ENCODE measurements around the gene PREX1. TPM values are rescaled to one million over a fixed set of nuclear protein-coding genes. Genes with fewer than 3 reads are reported as not detected.

The PREX1 gene
- total and polyA plus RNA-seq, 4 donors, result 29.5 to 121 (median 69.3) TPM

GRCh38 chr20:48673507-48673906 is 154.3 kb downstream of the PREX1 start:
- H3K4me1 ChIP-seq (ENCODE audit: control insufficient read depth in 5 of 5, insufficient read depth in 5 of 5, low read length in 5 of 5), result peaks cover 0 to 12% (median 7%) of the 10 kb centered on the region in 5 donors
- H3K27me3 ChIP-seq (ENCODE audit: control insufficient read depth in 3 of 3, insufficient read depth in 3 of 3, low read length in 2 of 3), result peaks cover 0 to 4% (median 0%) of the 10 kb centered on the region in 3 donors
- no peaks in the 10 kb centered on the region for H3K9me3 ChIP-seq (ENCODE audit: control insufficient read depth in 4 of 4, insufficient read depth in 3 of 4, low read length in 3 of 4)
- H3K4me3 ChIP-seq, result no peak overlapping the region
- ATAC-seq (ENCODE audit: insufficient read depth, low FRiP score), result no peak
- 27 to 67% methylated on average over 4 of the region's 4 CpGs for WGBS, 2 donors
- H3K27ac ChIP-seq (ENCODE audit: low read depth in 1 of 2, low read length in 1 of 2), result no peak overlapping the region
- no peak for DNase-seq
- TF ChIP-seq CTCF (IDR thresholded peaks at IDR 0.05; ENCODE audit: control extremely low read depth, extremely low read depth), result no peak
- H3K36me3 ChIP-seq (ENCODE audit: control insufficient read depth in 4 of 4, insufficient read depth in 4 of 4, low read length in 4 of 4), result peaks cover 0 to 30% (median 0%) of the 10 kb centered on the region in 4 donors
- no peak overlapping the region for H3K9ac ChIP-seq (ENCODE audit: insufficient read depth in 1 of 2, low read length in 2 of 2)

- Histone ChIP-seq H3K27me3 (ENCODE audit: control insufficient read depth in 3 of 3, insufficient read depth in 3 of 3, low read length in 2 of 3) (peaks cover 0 to 7% (median 0%) of the 10 kb centered on the region in 3 donors), H3K9me3 (ENCODE audit: control insufficient read depth in 4 of 4, insufficient read depth in 3 of 4, low read length in 3 of 4) (no peaks in the 10 kb centered on the region), H3K4me1 (ENCODE audit: control insufficient read depth in 5 of 5, insufficient read depth in 5 of 5, low read length in 5 of 5) (peaks cover 0 to 21% (median 7%) of the 10 kb centered on the region in 5 donors), H3K36me3 (ENCODE audit: control insufficient read depth in 4 of 4, insufficient read depth in 4 of 4, low read length in 4 of 4) (peaks cover 0 to 32% (median 0%) of the 10 kb centered on the region in 4 donors), H3K4me3 (no peak overlapping the region), H3K9ac (ENCODE audit: insufficient read depth in 1 of 2, low read length in 2 of 2) (no peak overlapping the region), H3K27ac (ENCODE audit: low read depth in 1 of 2, low read length in 1 of 2) (no peak overlapping the region)
- ATAC-seq (ENCODE audit: insufficient read depth, low FRiP score) (no peak), DNase-seq (no peak)
- WGBS, 2 donors, result 92 to 97% methylated on average over 8 of the region's 8 CpGs
- no peak for TF ChIP-seq CTCF (IDR thresholded peaks at IDR 0.05; ENCODE audit: control extremely low read depth, extremely low read depth)
These were observed 155.5 kb downstream of the PREX1 start for GRCh38 chr20:48672324-48672723.

GRCh38 chr20:48671141-48671540 is 156.7 kb downstream of the PREX1 start:
- peaks cover 0 to 21% (median 7%) of the 10 kb centered on the region in 5 donors for H3K4me1 ChIP-seq (ENCODE audit: control insufficient read depth in 5 of 5, insufficient read depth in 5 of 5, low read length in 5 of 5)
- peaks cover 0 to 24% (median 0%) of the 10 kb centered on the region in 4 donors for H3K36me3 ChIP-seq (ENCODE audit: control insufficient read depth in 4 of 4, insufficient read depth in 4 of 4, low read length in 4 of 4)
- ATAC-seq (ENCODE audit: insufficient read depth, low FRiP score) (no peak), DNase-seq (no peak)
- WGBS, 2 donors, result 93 to 95% methylated on average over 3 of the region's 3 CpGs
- H3K9me3 ChIP-seq (ENCODE audit: control insufficient read depth in 4 of 4, insufficient read depth in 3 of 4, low read length in 3 of 4), result no peaks in the 10 kb centered on the region
- H3K9ac ChIP-seq (ENCODE audit: insufficient read depth in 1 of 2, low read length in 2 of 2), result no peak overlapping the region
- no peak for TF ChIP-seq CTCF (IDR thresholded peaks at IDR 0.05; ENCODE audit: control extremely low read depth, extremely low read depth)
- H3K27ac ChIP-seq (ENCODE audit: low read depth in 1 of 2, low read length in 1 of 2), result no peak overlapping the region
- H3K27me3 ChIP-seq (ENCODE audit: control insufficient read depth in 3 of 3, insufficient read depth in 3 of 3, low read length in 2 of 3), result peaks cover 0 to 7% (median 0%) of the 10 kb centered on the region in 3 donors
- H3K4me3 ChIP-seq, result no peak overlapping the region

All from lung (tissue), 12 donors.